PC-3 (cell line): ENCODE results near the gene GSTT2.

Experiments
- EZH2 ChIP-seq: fragments of 300-600 bp; sonication (generic); IDR thresholded peaks from one replicate; pipeline ENCODE4 v1.6.1; 2017; ENCODE audit warnings: antibody characterized with exemption, mild to moderate bottlenecking, low read length; ENCODE audit not compliant: unreplicated experiment
- EZH2phosphoT487 ChIP-seq: fragments of 300-600 bp; sonication (generic); IDR thresholded peaks from 2 replicates; pipeline ENCODE4 v1.6.1; 2018; ENCODE audit warnings: mild to moderate bottlenecking, antibody characterized with exemption, low read length, borderline replicate concordance
- TF ChIP-seq, protein P1 (sequence below): fragments of 300-600 bp; sonication (generic); conservative IDR thresholded peaks from 2 replicates; pipeline ENCODE4 v1.5.1; 2017; ENCODE audit warnings: antibody characterized with exemption, low read depth, mild to moderate bottlenecking, low read length

DNA sequence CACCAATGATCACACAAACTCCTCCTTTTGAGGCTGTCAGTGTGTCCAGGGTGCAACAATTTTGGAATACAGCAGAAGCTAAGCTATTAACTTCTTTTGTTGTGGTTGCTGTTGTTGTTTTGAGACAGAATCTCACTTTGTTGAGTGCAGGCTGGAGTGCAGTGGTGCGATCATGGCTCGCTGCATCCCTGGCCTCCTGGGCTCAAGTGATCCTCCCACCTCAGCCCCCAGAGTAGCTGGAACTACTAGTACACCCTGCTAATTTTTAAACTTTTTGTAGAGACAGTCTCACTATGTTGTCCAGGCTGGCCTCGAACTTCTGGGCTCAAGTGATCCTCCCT lies 40.9 kb upstream of the GSTT2 start:
- TF ChIP-seq, protein P1, sequence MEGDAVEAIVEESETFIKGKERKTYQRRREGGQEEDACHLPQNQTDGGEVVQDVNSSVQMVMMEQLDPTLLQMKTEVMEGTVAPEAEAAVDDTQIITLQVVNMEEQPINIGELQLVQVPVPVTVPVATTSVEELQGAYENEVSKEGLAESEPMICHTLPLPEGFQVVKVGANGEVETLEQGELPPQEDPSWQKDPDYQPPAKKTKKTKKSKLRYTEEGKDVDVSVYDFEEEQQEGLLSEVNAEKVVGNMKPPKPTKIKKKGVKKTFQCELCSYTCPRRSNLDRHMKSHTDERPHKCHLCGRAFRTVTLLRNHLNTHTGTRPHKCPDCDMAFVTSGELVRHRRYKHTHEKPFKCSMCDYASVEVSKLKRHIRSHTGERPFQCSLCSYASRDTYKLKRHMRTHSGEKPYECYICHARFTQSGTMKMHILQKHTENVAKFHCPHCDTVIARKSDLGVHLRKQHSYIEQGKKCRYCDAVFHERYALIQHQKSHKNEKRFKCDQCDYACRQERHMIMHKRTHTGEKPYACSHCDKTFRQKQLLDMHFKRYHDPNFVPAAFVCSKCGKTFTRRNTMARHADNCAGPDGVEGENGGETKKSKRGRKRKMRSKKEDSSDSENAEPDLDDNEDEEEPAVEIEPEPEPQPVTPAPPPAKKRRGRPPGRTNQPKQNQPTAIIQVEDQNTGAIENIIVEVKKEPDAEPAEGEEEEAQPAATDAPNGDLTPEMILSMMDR, result no peak
- TF ChIP-seq EZH2 (no peak), EZH2phosphoT487 (no peak)
